Endothelial cell of umbilical vein (primary cell): ENCODE results near the gene DNAH10. TPM values are rescaled to one million over a fixed set of nuclear protein-coding genes. Genes with fewer than 3 reads are reported as not detected.

Source experiments
- BruUV-seq: library from RNA; stranded (reverse); fragments of 400-500 nt; replicated peaks from 2 replicates; lab custom pipeline; 2021; lab: Mats Ljungman, UMichigan
- CTCF ChIA-PET: fragments of 300-600, 350-600 bp; sonication (Branson Sonifier 250); formaldehyde crosslinking; loops from one replicate; lab custom pipeline; 2021; ENCODE audit warnings: antibody characterized with exemption, inconsistent platforms; lab: Charles Lee
- POLR2A ChIA-PET: fragments of 300-600, 350-600 bp; sonication (Branson Sonifier 250); formaldehyde crosslinking; loops from one replicate; lab custom pipeline; 2021; ENCODE audit warnings: antibody characterized with exemption, inconsistent platforms; lab: Charles Lee
- DNase-seq: peaks from one replicate; pipeline ENCODE4 v3.0.0-alpha.2; 2011; ENCODE audit warnings: low read depth, low spot score
- FAIRE-seq: peaks from 2 replicates; lab custom pipeline; 2011; peaks lifted over from hg19 to GRCh38; lab: Jason Lieb, UNC
- H2AFZ ChIP-seq: 2 replicates; pipeline ENCODE4 v1.6.0; 2012; ENCODE audit warnings: low read depth, low read length, control low read depth, inconsistent platforms
- H3K27ac ChIP-seq: 2 replicates; pipeline ENCODE4 v1.5.1; 2011; ENCODE audit warnings: low read depth, mild to moderate bottlenecking, control low read depth, low read length, moderate library complexity; ENCODE audit not compliant: insufficient read depth
- H3K27me3 ChIP-seq, 2 experiments: 2 replicates each; pipeline versions ENCODE4 v1.6.0 to v1.6.1; 2011; ENCODE audit warnings: low read length in 2 of 2, mixed read lengths in 1 of 2; ENCODE audit not compliant: control insufficient read depth in 2 of 2, insufficient read depth in 2 of 2
- H3K36me3 ChIP-seq, 2 experiments: 2 replicates in 1 of 2; 3 replicates in 1 of 2; pipeline ENCODE4 v1.5.1; 2011; ENCODE audit warnings: low read length in 2 of 2, mild to moderate bottlenecking in 1 of 2, moderate library complexity in 1 of 2; ENCODE audit not compliant: control insufficient read depth in 2 of 2, insufficient read depth in 2 of 2; ENCODE audit errors: extremely low read depth in 1 of 2
- H3K4me1 ChIP-seq: 3 replicates; pipeline ENCODE4 v1.5.1; 2011; ENCODE audit warnings: mild to moderate bottlenecking, low read length; ENCODE audit not compliant: control insufficient read depth, insufficient read depth; ENCODE audit errors: extremely low read depth
- H3K4me2 ChIP-seq: 2 replicates; pipeline ENCODE4 v1.6.1; 2011; ENCODE audit warnings: low read length, control low read depth, mixed read lengths; ENCODE audit not compliant: insufficient read depth
- H3K4me3 ChIP-seq, 3 experiments: fragments of 200-600 bp in 1 of 3; sonication (generic), shearing (Covaris generic) in 1 of 3; replicated peaks in 1 of 3; 2 replicates each; pipeline ENCODE4 v1.5.1; 2011 to 2016; ENCODE audit warnings: control low read depth in 3 of 3, low read length in 3 of 3, mild to moderate bottlenecking in 2 of 3, inconsistent platforms in 1 of 3, low read depth in 1 of 3, moderate library complexity in 1 of 3; ENCODE audit not compliant: insufficient read depth in 1 of 3
- H3K79me2 ChIP-seq: 2 replicates; pipeline ENCODE4 v1.6.0; 2012; ENCODE audit warnings: low read length, inconsistent platforms; ENCODE audit not compliant: control insufficient read depth, insufficient read depth
- H3K9ac ChIP-seq: replicated peaks from 2 replicates; pipeline ENCODE3; 2011; ENCODE audit warnings: low read length, control low read depth; ENCODE audit not compliant: insufficient read depth; ENCODE audit errors: extremely low read depth
- H3K9me1 ChIP-seq: replicated peaks from 3 replicates; pipeline ENCODE4 v1.6.0; 2011; ENCODE audit warnings: mild to moderate bottlenecking, low read length; ENCODE audit not compliant: control insufficient read depth, insufficient read depth; ENCODE audit errors: extremely low read depth
- H3K9me3 ChIP-seq: replicated peaks from 2 replicates; pipeline ENCODE4 v1.5.1; 2012; ENCODE audit warnings: low read length, inconsistent platforms; ENCODE audit not compliant: control insufficient read depth, insufficient read depth
- H4K20me1 ChIP-seq: replicated peaks from 2 replicates; pipeline ENCODE3; 2011; ENCODE audit warnings: mild to moderate bottlenecking, low read length; ENCODE audit not compliant: control insufficient read depth, insufficient read depth; ENCODE audit errors: extremely low read depth
- EZH2 ChIP-seq: IDR thresholded peaks from 2 replicates; pipeline ENCODE4 v1.6.1; 2012; ENCODE audit warnings: borderline replicate concordance, low read depth, mild to moderate bottlenecking, moderate library complexity, low read length, inconsistent platforms; ENCODE audit not compliant: severe bottlenecking
- FOS ChIP-seq: IDR thresholded peaks from 2 replicates; pipeline ENCODE4 v1.6.1; 2011; ENCODE audit warnings: mild to moderate bottlenecking, low read length, moderate library complexity, borderline replicate concordance; ENCODE audit not compliant: insufficient read depth
- GATA2 ChIP-seq: IDR thresholded peaks from 2 replicates; pipeline ENCODE4 v1.7.0; 2011; ENCODE audit warnings: low read depth, mild to moderate bottlenecking, moderate library complexity, mixed read lengths, low read length; ENCODE audit not compliant: insufficient read length, insufficient read depth
- JUN ChIP-seq: IDR thresholded peaks from 2 replicates; pipeline ENCODE4 v1.6.1; 2011; ENCODE audit warnings: borderline replicate concordance, low read depth; ENCODE audit not compliant: insufficient read length, insufficient read depth
- MYC ChIP-seq: IDR thresholded peaks from one replicate; pipeline ENCODE4 v1.6.1; 2011; ENCODE audit warnings: mild to moderate bottlenecking, low read depth, low read length
- POLR2A ChIP-seq: IDR thresholded peaks from 2 replicates; pipeline ENCODE4 v1.6.1; 2012; ENCODE audit warnings: low read depth, mild to moderate bottlenecking, control low read depth, low read length
- POLR2AphosphoS5 ChIP-seq: IDR thresholded peaks from 2 replicates; pipeline ENCODE4 v1.6.1; 2012; ENCODE audit warnings: low read depth, mild to moderate bottlenecking, control low read depth, low read length, moderate library complexity; ENCODE audit not compliant: insufficient read depth
- dilution Hi-C: fragments of 300-500 bp; cut with MboI; formaldehyde crosslinking; loops from one replicate; pipeline ENCODE4 v1.15.0; 2019; ENCODE audit warnings: low sequenced_read_pairs; ENCODE audit not compliant: extremely low pct_ligation_motif_present
- intact Hi-C: fragments of 100-400 bp; cut with micrococcal nuclease; formaldehyde crosslinking; loops from one replicate; pipeline ENCODE4 v1.10.0; 2022
- polyA plus RNA-seq, 4 experiments: library from polyadenylated mRNA; depleted of rRNA in 3 of 4; stranded (reverse) in 3 of 4; unstranded in 1 of 4; fragments of >200 nt; gene quantifications; 2 replicates each; pipeline versions ENCODE4 v1.2.1 to v1.2.3, GENCODE V29; 2011 to 2012; ENCODE audit warnings: missing spikeins in 1 of 4
- total RNA-seq: library from RNA; stranded (reverse); gene quantifications from 2 replicates; pipeline ENCODE4 v1.2.3, GENCODE V29; 2021
- TF ChIP-seq, protein P1 (sequence below): IDR thresholded peaks from 2 replicates; pipeline ENCODE4 v1.6.1; 2011; ENCODE audit not compliant: insufficient read depth, insufficient read length
- TF ChIP-seq, protein P2 (sequence below), 2 donors: IDR thresholded peaks; 1 replicate in 1 of 2; 2 replicates in 1 of 2; pipeline ENCODE4 v1.5.1; 2011; ENCODE audit warnings: low read length in 2 of 2, mild to moderate bottlenecking in 2 of 2, moderate library complexity in 2 of 2, control low read depth in 1 of 2, inconsistent platforms in 1 of 2, low read depth in 1 of 2; ENCODE audit not compliant: insufficient read depth in 1 of 2; ENCODE audit errors: extremely low read depth in 1 of 2

DNAH10 gene
- total and polyA plus RNA-seq, 2 donors (not counting 3 experiments of a cell fraction or from before 2014, with no cell fraction given) = 0.04 to 0.31 TPM

DNA sequence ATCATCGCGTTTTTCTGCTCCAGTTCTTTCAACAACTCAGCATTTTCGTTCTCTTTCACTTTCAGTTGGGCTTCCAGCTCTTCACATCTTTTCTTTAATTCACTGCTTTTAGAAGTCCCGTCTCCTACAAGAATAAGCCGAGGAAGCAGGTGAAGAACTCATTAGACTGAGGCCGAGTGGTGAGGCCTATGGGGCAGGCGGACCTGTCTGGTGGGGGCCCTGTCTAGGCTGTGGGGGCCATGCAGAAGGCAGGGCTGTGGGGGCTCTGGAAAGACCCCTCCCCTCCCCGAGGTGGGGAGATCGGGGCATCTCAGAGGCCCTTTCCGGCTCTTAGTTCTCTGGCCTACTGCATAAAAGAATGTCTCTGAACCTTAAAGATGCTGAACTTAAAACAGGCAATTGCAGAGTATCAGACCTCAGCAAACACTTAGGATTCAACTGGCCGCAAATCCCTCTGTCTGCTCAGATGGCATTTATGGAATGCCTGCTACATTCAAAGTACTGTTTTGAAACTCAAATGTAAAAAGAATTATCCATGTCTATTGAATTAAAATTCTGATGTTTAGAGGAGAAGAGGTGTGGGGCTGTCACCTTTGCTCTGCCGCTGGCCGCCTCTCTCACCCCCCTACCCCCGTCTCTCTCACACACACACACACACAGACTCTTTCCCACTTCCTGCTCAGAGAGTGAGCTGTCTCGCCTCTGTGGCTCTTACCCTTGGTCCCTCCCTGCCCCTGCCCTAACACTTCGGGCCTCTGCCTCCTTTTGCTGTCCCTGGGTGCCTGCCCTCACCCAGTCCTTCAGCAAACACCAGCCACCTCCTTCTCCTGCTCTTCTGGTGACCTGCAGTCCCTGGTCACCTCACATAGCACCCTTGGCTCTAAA lies 175.8 kb downstream of the DNAH10 start:
- Histone ChIP-seq H3K36me3 (peaks cover 2 to 7% of the 10 kb centered on the region in 2 experiments), H3K4me1 (peaks cover 8% of the 10 kb centered on the region), H3K9me1 (no peaks in the 10 kb centered on the region), H3K27me3 (no peaks in the 10 kb centered on the region), H4K20me1 (no peaks in the 10 kb centered on the region), H3K4me2 (no peak overlapping the region), H3K9me3 (no peaks in the 10 kb centered on the region), H2AFZ (no peak overlapping the region), H3K27ac (no peak overlapping the region), H3K9ac (no peak overlapping the region), H3K4me3 (no peak overlapping the region), H3K79me2 (no peaks in the 10 kb centered on the region)
- CTCF ChIA-PET = interaction anchor here (0.6 to 2.9 kb wide), 5 partner anchors 10 to 94 kb away, joined by 3 to 12 read pairs (median 5); no protein-coding TSS in a partner anchor
- BruUV-seq = no TSS peak
- dilution Hi-C loops (no loop called here), intact Hi-C loops (no loop called here)
- no peak for DNase-seq
- POLR2A ChIA-PET = no interaction called here
- FAIRE-seq = no peak
- no peak for TF ChIP-seq JUN
- TF ChIP-seq POLR2AphosphoS5 = no peak
- TF ChIP-seq, protein P1, sequence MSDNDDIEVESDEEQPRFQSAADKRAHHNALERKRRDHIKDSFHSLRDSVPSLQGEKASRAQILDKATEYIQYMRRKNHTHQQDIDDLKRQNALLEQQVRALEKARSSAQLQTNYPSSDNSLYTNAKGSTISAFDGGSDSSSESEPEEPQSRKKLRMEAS = no peak
- no peak for TF ChIP-seq GATA2
- no peak for TF ChIP-seq FOS
- TF ChIP-seq MYC = no peak
- no peak for TF ChIP-seq POLR2A
- TF ChIP-seq, protein P2, sequence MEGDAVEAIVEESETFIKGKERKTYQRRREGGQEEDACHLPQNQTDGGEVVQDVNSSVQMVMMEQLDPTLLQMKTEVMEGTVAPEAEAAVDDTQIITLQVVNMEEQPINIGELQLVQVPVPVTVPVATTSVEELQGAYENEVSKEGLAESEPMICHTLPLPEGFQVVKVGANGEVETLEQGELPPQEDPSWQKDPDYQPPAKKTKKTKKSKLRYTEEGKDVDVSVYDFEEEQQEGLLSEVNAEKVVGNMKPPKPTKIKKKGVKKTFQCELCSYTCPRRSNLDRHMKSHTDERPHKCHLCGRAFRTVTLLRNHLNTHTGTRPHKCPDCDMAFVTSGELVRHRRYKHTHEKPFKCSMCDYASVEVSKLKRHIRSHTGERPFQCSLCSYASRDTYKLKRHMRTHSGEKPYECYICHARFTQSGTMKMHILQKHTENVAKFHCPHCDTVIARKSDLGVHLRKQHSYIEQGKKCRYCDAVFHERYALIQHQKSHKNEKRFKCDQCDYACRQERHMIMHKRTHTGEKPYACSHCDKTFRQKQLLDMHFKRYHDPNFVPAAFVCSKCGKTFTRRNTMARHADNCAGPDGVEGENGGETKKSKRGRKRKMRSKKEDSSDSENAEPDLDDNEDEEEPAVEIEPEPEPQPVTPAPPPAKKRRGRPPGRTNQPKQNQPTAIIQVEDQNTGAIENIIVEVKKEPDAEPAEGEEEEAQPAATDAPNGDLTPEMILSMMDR (IDR thresholded peaks at IDR 0.05; ENCODE audit: extremely low read depth in 1 of 2, insufficient read depth in 1 of 2, low read depth in 1 of 2, low read length in 2 of 2) = no peak
- no peak for TF ChIP-seq EZH2
